ENCODE measurements around the gene PFDN2. TPM values are rescaled to one million over a fixed set of nuclear protein-coding genes. Genes with fewer than 3 reads are reported as not detected.

PFDN2 gene
- total and polyA plus RNA-seq, 2 experiments from 2014 or later: 45.6 to 352 TPM

DNA sequence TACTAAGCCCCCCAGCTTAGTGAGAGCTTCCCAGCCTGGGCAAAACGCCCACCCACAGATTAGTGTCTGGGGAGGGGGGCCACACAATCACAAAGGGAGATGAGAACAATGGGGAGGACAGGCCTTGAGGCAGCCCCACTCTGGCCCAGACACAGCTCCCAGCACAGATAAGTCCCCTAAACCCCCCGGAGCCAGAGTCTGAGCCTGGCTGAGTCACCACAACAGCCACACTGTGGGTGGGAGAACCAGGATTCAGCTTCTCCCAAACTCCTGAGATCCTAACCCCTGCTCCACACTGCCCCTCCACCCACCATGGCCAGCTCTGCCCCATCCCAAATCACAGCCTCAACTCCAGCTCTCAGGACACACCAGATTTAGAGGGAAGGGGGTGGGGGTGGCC lies 32.7 kb downstream of the PFDN2 start:
- H3K4me3 ChIP-seq: no peak overlapping the region
- H3K27ac ChIP-seq (ENCODE audit: low read depth): no peak overlapping the region
- H3K4me1 ChIP-seq (ENCODE audit: insufficient read depth): peaks cover 13% of the 10 kb centered on the region
- peaks cover 14% of the 10 kb centered on the region for H3K27me3 Mint-ChIP-seq (ENCODE audit: insufficient read depth, low read depth, poor library complexity)
- peaks cover 25% of the 10 kb centered on the region for H3K4me1 Mint-ChIP-seq
- DNase-seq (ENCODE audit: low spot score): no peak
- H3K36me3 ChIP-seq (ENCODE audit: insufficient read depth): no peaks in the 10 kb centered on the region
- H3K79me2 ChIP-seq (replicated peaks; ENCODE audit: insufficient read depth): no peaks in the 10 kb centered on the region
- peaks cover 5% of the 10 kb centered on the region; the same call in 1 of the 2 replicates for H3K9me2 ChIP-seq (ENCODE audit: insufficient read depth)
- H3K9me3 Mint-ChIP-seq: no peaks in the 10 kb centered on the region; the same call in 2 of the 3 replicates
- H2AFZ ChIP-seq: no peak overlapping the region
- H3K27ac Mint-ChIP-seq: no peak overlapping the region
- no peaks in the 10 kb centered on the region; the same call in 2 of the 3 replicates for H3K36me3 Mint-ChIP-seq (ENCODE audit: low read depth)
- no peak overlapping the region for H3K4me2 ChIP-seq
- ATAC-seq: no peak
- H4K20me1 ChIP-seq (replicated peaks; ENCODE audit: insufficient read depth): no peaks in the 10 kb centered on the region
- no peaks in the 10 kb centered on the region for H3K27me3 ChIP-seq (ENCODE audit: insufficient read depth)
- H3K4me3 Mint-ChIP-seq: no peak overlapping the region
- peaks cover 2% of the 10 kb centered on the region; the same call in 1 of the 2 replicates for H3F3A ChIP-seq (replicated peaks; ENCODE audit: low read depth)
- TF ChIP-seq STAT1 (IDR thresholded peaks at IDR 0.05; ENCODE audit: unreplicated experiment) (no peak), EZH2 (IDR thresholded peaks at IDR 0.05; ENCODE audit: low read depth, unreplicated experiment) (no peak), ZNF331 (CRISPR knock-in tag; IDR thresholded peaks at IDR 0.05; ENCODE audit: low read depth) (no peak), NANOG (IDR thresholded peaks at IDR 0.05; ENCODE audit: borderline replicate concordance) (no peak), CREB1 (CRISPR knock-in tag; IDR thresholded peaks at IDR 0.05; ENCODE audit: low read depth) (no peak)
- TF ChIP-seq, protein P1, sequence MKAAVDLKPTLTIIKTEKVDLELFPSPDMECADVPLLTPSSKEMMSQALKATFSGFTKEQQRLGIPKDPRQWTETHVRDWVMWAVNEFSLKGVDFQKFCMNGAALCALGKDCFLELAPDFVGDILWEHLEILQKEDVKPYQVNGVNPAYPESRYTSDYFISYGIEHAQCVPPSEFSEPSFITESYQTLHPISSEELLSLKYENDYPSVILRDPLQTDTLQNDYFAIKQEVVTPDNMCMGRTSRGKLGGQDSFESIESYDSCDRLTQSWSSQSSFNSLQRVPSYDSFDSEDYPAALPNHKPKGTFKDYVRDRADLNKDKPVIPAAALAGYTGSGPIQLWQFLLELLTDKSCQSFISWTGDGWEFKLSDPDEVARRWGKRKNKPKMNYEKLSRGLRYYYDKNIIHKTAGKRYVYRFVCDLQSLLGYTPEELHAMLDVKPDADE (IDR thresholded peaks at IDR 0.05): no peak

- H3K9me2 ChIP-seq (ENCODE audit: insufficient read depth): peaks cover 5% of the 10 kb centered on the region
- no peaks in the 10 kb centered on the region for H3K27me3 ChIP-seq (ENCODE audit: insufficient read depth)
- H3K4me3 Mint-ChIP-seq: no peak overlapping the region
- H3K79me2 ChIP-seq (replicated peaks; ENCODE audit: insufficient read depth): no peaks in the 10 kb centered on the region
- H3K4me1 ChIP-seq (ENCODE audit: insufficient read depth): peaks cover 16% of the 10 kb centered on the region
- H3K4me1 Mint-ChIP-seq: peaks cover 25% of the 10 kb centered on the region
- no peak for ATAC-seq
- no peak overlapping the region for H3K27ac Mint-ChIP-seq
- peaks cover 5% of the 10 kb centered on the region; the same call in 1 of the 2 replicates for H3F3A ChIP-seq (replicated peaks; ENCODE audit: low read depth)
- no peaks in the 10 kb centered on the region for H4K20me1 ChIP-seq (replicated peaks; ENCODE audit: insufficient read depth)
- no peaks in the 10 kb centered on the region for H3K36me3 ChIP-seq (ENCODE audit: insufficient read depth)
- H3K27ac ChIP-seq (ENCODE audit: low read depth): no peak overlapping the region
- DNase-seq (ENCODE audit: low spot score): no peak
- H3K4me3 ChIP-seq: no peak overlapping the region
- no peak overlapping the region for H2AFZ ChIP-seq
- H3K27me3 Mint-ChIP-seq (ENCODE audit: insufficient read depth, low read depth, poor library complexity): peaks cover 12% of the 10 kb centered on the region
- no peaks in the 10 kb centered on the region; the same call in 2 of the 3 replicates for H3K36me3 Mint-ChIP-seq (ENCODE audit: low read depth)
- no peaks in the 10 kb centered on the region; the same call in 2 of the 3 replicates for H3K9me3 Mint-ChIP-seq
- no peak overlapping the region for H3K4me2 ChIP-seq
- TF ChIP-seq EZH2 (IDR thresholded peaks at IDR 0.05; ENCODE audit: low read depth, unreplicated experiment) (no peak), REST (IDR thresholded peaks at IDR 0.05; ENCODE audit: unreplicated experiment) (no peak), POLR2AphosphoS5 (IDR thresholded peaks at IDR 0.05; ENCODE audit: low read depth) (no peak), ZNF331 (CRISPR knock-in tag; IDR thresholded peaks at IDR 0.05; ENCODE audit: low read depth) (no peak), CREB1 (CRISPR knock-in tag; IDR thresholded peaks at IDR 0.05; ENCODE audit: low read depth) (no peak)
- TF ChIP-seq, protein P1 (IDR thresholded peaks at IDR 0.05): no peak
- TF ChIP-seq, protein P2, sequence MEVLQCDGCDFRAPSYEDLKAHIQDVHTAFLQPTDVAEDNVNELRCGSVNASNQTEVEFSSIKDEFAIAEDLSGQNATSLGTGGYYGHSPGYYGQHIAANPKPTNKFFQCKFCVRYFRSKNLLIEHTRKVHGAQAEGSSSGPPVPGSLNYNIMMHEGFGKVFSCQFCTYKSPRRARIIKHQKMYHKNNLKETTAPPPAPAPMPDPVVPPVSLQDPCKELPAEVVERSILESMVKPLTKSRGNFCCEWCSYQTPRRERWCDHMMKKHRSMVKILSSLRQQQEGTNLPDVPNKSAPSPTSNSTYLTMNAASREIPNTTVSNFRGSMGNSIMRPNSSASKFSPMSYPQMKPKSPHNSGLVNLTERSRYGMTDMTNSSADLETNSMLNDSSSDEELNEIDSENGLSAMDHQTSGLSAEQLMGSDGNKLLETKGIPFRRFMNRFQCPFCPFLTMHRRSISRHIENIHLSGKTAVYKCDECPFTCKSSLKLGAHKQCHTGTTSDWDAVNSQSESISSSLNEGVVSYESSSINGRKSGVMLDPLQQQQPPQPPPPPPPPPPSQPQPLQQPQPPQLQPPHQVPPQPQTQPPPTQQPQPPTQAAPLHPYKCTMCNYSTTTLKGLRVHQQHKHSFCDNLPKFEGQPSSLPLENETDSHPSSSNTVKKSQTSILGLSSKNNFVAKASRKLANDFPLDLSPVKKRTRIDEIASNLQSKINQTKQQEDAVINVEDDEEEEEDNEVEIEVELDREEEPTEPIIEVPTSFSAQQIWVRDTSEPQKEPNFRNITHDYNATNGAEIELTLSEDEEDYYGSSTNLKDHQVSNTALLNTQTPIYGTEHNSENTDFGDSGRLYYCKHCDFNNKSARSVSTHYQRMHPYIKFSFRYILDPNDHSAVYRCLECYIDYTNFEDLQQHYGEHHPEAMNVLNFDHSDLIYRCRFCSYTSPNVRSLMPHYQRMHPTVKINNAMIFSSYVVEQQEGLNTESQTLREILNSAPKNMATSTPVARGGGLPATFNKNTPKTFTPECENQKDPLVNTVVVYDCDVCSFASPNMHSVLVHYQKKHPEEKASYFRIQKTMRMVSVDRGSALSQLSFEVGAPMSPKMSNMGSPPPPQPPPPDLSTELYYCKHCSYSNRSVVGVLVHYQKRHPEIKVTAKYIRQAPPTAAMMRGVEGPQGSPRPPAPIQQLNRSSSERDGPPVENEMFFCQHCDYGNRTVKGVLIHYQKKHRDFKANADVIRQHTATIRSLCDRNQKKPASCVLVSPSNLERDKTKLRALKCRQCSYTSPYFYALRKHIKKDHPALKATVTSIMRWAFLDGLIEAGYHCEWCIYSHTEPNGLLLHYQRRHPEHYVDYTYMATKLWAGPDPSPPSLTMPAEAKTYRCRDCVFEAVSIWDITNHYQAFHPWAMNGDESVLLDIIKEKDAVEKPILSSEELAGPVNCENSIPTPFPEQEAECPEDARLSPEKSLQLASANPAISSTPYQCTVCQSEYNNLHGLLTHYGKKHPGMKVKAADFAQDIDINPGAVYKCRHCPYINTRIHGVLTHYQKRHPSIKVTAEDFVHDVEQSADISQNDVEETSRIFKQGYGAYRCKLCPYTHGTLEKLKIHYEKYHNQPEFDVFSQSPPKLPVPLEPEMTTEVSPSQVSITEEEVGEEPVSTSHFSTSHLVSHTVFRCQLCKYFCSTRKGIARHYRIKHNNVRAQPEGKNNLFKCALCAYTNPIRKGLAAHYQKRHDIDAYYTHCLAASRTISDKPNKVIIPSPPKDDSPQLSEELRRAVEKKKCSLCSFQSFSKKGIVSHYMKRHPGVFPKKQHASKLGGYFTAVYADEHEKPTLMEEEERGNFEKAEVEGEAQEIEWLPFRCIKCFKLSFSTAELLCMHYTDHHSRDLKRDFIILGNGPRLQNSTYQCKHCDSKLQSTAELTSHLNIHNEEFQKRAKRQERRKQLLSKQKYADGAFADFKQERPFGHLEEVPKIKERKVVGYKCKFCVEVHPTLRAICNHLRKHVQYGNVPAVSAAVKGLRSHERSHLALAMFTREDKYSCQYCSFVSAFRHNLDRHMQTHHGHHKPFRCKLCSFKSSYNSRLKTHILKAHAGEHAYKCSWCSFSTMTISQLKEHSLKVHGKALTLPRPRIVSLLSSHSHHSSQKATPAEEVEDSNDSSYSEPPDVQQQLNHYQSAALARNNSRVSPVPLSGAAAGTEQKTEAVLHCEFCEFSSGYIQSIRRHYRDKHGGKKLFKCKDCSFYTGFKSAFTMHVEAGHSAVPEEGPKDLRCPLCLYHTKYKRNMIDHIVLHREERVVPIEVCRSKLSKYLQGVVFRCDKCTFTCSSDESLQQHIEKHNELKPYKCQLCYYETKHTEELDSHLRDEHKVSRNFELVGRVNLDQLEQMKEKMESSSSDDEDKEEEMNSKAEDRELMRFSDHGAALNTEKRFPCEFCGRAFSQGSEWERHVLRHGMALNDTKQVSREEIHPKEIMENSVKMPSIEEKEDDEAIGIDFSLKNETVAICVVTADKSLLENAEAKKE (CRISPR knock-in tag; IDR thresholded peaks at IDR 0.05): no peak
Measured at GRCh38 chr1:161084597-161084988, 33.2 kb downstream of the PFDN2 start.
